ENCODE measurements around the gene VASN.

The VASN gene

GRCh38 chr16:4411684-4412083 is 40.0 kb downstream of the VASN start:
- TF ChIP-seq CTCF (conservative IDR thresholded peaks at IDR 0.05; ENCODE audit: low read length): no peak
- DNase-seq (ENCODE audit: low read depth): no peak
- no peak overlapping the region for H3K4me3 ChIP-seq (ENCODE audit: low read length)

GRCh38 chr16:4412159-4412558 is 40.5 kb downstream of the VASN start:
- no peak for TF ChIP-seq CTCF (conservative IDR thresholded peaks at IDR 0.05; ENCODE audit: low read length)
- DNase-seq (ENCODE audit: low read depth): no peak
- H3K4me3 ChIP-seq (ENCODE audit: low read length): no peak overlapping the region

GRCh38 chr16:4412854-4413253 is 41.2 kb downstream of the VASN start:
- TF ChIP-seq CTCF (conservative IDR thresholded peaks at IDR 0.05; ENCODE audit: low read length): no peak
- H3K4me3 ChIP-seq (ENCODE audit: low read length): no peak overlapping the region
- no peak for DNase-seq (ENCODE audit: low read depth)

- no peak for TF ChIP-seq CTCF (conservative IDR thresholded peaks at IDR 0.05; ENCODE audit: low read length)
- DNase-seq (ENCODE audit: low read depth): no peak
- no peak overlapping the region for H3K4me3 ChIP-seq (ENCODE audit: low read length)
Measured at GRCh38 chr16:4414187-4414917, 42.7 kb downstream of the VASN start.

GRCh38 chr16:4415538-4416199 is 44.0 kb downstream of the VASN start:
- TF ChIP-seq CTCF (conservative IDR thresholded peaks at IDR 0.05; ENCODE audit: low read length): peak; percentile 0; the same call in 1 of the 2 replicates
- no peak for DNase-seq (ENCODE audit: low read depth)
- H3K4me3 ChIP-seq (ENCODE audit: low read length): peak overlapping the region; percentile 76

- H3K4me3 ChIP-seq (ENCODE audit: low read length): peak within 1 kb of the TSS; percentile 76
- DNase-seq (ENCODE audit: low read depth): peak; percentile 83
- TF ChIP-seq CTCF (conservative IDR thresholded peaks at IDR 0.05; ENCODE audit: low read length): no peak
Measured at GRCh38 chr16:4416200-4417032, 44.8 kb downstream of the VASN start, which contains the start of gene CORO7. CORO7 (minus strand) TSS chr16:4416596; CDS start chr16:4416518, 78 bp downstream.
